Left forelimb (tissue), 1 donor: ENCODE results near the gene SPEF2.
"Not testable (repeated sequence)": the region's sequence is repeated elsewhere in the genome, so short reads cannot be mapped to it uniquely, and the experiment has no call there.

Experiments
- DNase-seq: peaks from one replicate; pipeline ENCODE4 v3.0.0-alpha.2; 2018; ENCODE audit warnings: low spot score

The SPEF2 gene

DNA sequence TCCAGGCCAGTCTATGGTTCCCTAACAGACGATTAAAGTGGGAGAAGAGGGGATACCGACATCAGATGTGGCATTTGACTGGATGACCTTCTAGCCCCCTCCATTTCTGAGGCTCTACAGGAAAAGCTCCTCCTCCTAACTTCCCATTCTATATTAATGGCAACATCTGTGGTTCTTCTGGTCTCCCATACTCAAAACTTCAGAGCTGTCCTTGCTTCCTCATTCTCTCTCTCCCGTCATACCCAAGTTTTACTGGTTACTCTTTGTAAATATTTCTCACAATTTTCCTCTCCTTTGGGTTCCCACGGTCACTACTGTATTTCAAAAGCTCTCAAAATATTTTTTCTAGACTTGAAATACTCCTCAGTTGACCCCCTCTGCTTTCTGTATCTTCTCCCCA, 203.1 kb downstream of the SPEF2 start:
- DNase-seq, result no peak

GRCh38 chr5:35821513-35821912, 203.8 kb downstream of the SPEF2 start:
- DNase-seq, result no peak

DNA sequence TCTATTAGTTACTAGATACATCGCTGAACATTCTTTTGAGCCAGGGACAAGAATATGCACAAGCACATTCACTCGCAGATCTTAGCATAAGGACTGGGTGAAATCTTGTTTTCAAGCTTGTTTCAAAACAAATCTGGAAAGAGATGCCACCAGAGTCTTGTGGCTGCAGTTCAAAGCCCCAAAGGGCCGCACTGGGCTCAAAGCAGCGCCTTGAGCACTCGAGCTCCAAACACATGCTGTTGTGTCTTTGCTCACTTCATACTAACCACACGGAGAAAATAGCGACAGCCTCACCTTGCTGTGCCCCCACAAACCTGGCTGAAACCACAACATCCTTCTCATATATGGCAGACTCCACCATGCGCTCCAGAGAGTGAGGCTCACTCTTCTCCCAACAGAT, 204.8 kb downstream of the SPEF2 start:
- no peak for DNase-seq

DNA sequence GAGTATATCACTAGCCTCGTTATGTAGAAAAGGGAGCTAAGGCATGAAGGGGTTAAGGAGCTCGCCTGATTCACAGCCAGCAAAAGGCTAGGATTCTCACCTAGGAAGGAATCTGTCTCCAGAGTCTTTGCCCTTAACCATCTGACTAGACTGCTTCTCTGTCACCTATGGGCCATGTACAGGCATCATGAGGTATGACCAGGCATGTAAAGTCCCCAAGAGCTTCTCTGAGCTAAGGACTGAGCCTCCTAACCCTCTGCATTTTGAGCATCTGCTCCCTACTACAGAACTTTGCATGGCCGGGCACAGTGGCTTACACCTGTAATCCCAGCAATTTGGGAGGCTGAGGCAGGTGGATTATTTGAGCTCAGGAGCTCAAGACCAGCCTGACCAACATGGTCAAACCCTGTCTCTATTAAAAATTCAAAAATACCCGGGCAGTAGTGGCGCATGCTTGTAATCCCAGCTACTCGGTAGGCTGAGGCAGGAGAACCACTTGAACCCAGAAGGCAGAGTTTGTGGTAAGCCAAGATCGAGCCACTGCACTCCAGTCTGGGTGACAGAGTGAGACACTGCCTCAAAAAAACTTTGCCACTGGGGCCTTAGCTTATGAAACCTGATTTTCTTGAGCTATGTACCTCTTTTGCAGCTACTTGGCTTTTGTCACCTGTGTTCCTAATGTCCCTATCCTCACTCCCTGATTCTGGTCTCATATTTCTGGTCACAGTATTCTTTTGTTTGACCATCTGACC, 205.9 kb downstream of the SPEF2 start:
- DNase-seq, result no peak

DNA sequence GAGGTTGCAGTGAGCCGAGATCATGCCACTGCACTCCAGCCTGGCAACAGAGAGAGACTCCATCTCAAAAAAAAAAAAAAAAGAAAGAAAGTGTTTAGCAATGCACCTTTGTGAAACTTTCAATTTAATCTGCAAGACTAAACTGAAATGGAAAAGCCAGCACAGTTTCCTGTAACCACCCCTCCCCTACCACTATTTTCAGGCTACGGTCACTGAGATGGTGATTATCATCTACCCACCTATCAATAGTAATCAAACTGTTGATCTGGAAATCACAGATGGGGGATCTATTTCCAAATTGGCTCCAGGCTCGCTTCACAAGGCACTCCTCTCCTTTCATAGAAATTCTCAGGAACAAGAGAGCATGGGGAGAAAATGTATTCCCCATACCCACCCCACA, 208.4 kb downstream of the SPEF2 start:
- no peak for DNase-seq

GRCh38 chr5:35826554-35826953, 208.9 kb downstream of the SPEF2 start:
- no peak for DNase-seq

DNA sequence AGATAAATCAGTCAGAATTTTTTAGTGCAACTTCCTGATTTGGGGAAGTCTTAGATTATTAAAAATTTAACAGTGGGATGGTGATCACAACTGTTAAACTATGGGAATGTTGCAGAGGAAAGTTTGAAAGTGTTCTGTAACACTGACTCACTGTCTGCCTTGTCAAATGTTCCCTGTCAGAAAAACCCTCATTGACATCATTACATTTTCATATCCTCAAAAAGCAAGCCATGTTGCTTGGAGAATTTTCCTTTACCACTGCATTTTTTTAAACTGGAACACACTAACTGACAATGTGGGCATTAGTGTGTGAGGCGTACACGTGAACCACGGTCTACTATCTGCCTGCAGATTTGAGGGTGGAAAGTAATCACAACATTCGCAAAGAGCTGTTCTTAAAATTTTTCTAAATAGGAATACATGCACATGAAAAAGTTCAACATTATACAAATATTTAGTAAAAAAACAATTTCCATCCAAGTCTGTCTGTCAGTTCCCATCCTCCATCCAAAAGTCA, 210.5 kb downstream of the SPEF2 start:
- DNase-seq, result no peak

DNA sequence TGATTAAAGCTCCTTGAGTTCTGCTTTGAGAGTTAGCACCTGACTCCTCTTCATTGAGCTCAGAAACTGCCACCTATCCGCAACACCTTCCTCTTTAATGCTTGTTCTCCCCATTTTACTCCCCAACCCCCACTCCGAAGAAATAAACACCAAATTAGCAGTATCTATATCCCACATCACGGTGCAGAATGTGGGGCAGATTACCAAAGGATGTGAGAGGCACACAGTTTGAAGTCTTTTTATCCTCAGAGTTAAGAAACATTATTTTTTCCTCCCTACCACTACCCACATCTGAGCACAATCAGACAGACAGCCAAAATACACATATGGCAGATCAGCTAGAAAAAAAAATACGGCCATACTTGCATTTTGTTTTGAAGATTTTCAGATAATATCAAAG, 212.9 kb downstream of the SPEF2 start:
- no peak for DNase-seq

DNA sequence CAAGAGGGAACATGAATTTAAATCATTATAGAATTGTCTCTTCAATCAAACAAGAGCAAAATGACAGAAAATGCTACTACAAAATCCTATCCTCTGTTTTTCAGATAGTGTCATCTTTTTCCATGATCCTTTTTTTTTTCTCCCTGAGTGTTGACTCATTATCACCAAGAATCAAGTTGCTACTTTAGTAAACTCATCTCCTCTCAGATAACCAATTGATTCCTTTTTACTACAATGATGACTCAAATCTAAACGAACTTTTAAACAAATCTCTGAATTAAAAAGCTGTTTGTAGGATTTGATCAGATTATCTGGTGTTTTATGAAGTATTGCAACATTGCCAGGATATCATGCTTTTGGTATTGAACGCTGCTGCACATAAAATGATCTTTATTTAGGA, 215.1 kb downstream of the SPEF2 start:
- DNase-seq, result no peak

DNA sequence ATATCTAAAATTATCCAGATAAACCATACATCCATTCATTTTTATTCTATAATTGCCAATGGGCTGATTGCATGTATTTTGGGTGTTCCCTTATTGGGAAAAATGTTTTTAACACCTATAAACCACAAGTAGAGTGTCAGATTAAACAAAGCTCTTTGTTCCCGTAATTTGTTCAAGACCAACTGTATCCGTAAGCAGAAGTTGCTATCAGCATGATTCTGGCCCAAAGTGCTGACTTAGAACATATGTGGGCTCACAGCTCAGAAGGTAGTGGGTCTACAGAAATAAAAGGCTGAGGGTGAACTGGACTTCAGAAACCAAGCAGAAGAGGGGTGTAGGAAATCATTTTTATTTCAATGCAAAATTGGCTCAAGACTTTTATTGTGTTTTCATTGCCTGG, 215.6 kb downstream of the SPEF2 start:
- DNase-seq, result no peak

DNA sequence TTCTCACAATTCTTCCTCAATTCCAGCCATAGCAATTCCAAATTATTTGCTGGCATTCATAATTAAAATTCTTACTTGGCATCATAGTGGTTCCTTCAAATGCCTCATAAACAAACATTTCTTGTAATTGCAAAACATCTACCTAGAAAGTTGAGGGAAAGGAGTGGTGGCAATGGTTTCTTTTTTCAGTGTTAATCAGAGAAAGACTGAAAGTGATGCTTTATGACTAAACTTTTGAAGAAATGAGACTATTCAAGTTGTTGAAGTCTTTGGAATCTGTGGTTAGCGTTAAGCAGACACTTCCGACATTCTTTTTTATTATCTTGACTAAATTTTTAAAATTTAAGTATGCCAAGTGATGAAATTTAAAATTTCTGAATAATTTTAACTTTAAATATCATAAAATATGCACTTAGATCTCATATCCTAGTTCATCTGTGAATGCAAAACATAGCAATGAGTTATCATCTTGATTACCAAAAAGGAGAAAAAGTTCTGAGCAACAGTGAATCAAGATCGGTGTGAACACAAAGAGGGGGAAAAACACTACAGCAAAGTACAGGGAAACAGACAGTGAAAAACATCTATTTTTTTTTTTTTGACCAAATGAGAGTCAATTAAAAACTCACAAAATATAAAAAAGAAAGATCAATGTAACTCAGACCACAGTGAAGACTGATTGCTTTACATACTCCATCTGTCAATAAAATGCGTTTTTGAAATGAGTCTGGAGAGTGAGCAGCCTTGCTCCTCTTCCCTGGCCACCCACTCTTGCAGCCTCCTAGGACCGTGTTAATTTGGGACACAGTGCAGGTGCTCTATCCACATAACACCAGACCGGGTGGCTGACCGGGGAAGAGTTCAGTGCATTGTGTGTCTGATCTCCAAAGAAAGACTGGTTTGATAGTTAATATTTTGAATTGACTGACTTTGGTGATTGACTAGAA, 218.4 kb downstream of the SPEF2 start:
- no peak for DNase-seq

- DNase-seq, result no peak
These were observed 220.8 kb downstream of the SPEF2 start for GRCh38 chr5:35838370-35839042.

DNA sequence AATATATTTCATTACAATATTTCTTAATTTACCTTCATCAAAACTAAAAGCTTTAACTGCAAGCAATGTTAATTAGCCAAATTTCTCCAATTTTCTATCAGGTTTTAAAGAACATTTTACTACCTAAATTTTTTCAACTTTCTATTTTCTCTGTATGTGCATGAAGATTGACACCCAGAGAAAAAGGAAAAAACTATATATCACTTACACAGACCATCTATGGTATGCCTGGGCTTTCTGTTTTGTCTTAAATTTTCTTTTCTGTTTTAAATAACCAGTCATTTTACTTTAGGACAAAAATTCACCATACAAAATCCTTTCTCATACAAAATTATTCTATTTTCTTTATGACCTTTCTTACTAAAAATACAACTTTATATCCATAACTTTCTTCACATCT, 225.2 kb downstream of the SPEF2 start:
- DNase-seq, result no peak

DNA sequence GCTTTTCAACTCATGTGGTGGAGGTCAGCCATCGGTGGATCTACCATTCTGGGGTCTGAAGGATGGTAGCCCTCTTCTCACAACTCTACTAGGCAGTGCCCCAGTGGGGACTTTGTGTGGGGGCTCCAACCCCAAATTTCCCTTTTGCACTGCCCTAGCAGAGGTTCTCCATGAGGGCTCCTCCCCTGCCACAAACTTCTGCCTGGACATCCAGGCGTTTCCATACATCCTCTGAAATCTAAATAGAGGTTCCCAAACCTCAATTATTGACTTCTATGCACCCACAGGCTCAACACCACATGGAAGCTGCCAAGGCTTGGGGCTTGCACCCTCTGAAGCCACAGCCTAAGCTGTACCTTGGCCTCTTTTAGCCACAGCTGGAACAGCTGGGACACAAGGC, 227.8 kb downstream of the SPEF2 start:
- not testable (repeated sequence) for DNase-seq

- DNase-seq, result no peak
These were observed 229.8 kb downstream of the SPEF2 start for GRCh38 chr5:35847491-35847890.

GRCh38 chr5:35847961-35848360, 230.3 kb downstream of the SPEF2 start:
- no peak for DNase-seq

GRCh38 chr5:35849860-35850259, 232.2 kb downstream of the SPEF2 start:
- DNase-seq, result no peak

GRCh38 chr5:35850967-35851680, 233.5 kb downstream of the SPEF2 start:
- DNase-seq, result no peak

GRCh38 chr5:35852084-35852734, 234.5 kb downstream of the SPEF2 start:
- no peak for DNase-seq

DNA sequence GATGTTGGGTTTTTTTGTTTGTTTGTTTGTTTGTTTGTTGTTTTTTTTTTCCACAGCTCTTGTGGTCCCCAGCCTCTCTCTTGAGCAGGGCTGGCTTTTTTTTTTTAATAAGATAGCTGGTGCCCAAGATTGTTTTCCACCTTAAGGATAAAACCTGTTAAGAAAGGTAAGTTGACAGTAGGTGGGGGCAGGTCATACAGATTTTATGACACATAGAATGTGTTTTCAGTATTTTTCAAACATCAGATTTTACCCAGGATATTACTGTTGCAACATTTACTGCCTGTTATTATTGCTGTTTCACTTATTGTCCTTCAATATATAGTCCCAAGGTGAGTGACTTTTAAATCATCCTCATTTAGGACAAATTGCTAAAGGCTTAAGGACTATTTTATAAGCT, 235.1 kb downstream of the SPEF2 start:
- DNase-seq, result no peak

GRCh38 chr5:35853631-35854030, 236.0 kb downstream of the SPEF2 start:
- DNase-seq, result no peak
